NCI-H69 (cell line): ENCODE measurements around the gene MCEE.
A peak's percentile ranks its signal among the peaks of the same experiment; 100 is the strongest.
"Not testable (repeated sequence)": the region's sequence is repeated elsewhere in the genome, so short reads cannot be mapped to it uniquely, and the experiment has no call there.

Source experiments
- DNase-seq: peaks from one replicate; lab custom pipeline; 2025; lab: John Stamatoyannopoulos, UW

MCEE gene

DNA sequence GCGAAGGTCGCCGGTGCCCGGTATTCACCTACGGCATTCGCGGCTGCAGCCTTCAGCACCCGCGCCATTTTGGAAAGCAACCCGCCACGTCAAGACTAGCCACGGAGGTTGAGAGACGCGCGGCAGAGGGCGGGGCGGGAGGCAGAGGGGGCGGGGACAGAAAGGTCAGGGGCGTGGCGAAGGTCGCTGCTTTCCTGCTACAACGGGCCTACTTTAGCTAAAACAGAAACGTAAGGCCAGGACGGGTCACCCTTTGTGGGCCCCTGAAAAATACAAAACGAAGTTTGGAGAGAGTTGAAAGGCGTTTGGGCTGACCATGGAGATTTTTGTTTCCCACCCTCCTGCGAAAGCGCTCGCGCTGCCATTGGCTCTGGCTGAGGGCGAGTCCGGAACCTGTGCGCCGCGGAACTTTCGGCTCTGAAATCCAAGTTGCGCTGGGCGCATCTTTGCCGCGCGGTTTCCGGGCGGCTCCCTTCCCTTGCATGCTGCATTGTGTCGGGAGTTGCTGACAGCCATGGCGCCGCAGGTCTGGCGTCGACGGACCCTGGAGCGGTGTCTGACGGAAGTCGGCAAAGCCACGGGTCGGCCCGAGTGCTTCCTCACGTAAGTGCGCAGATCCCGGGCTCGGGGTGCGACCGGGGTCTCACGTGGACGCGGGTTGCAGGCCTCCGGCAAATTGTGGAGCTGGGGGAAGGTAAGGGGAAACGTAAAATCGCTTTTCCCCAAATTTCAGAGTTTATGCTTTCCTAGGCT, at the start of gene MCEE, which contains the start of gene MPHOSPH10:
MCEE (minus strand) TSS at position 78 of the 753 bp plus-strand sequence; CDS start at position 68, 10 bp downstream.
MPHOSPH10 (plus strand) TSS at position 483 of the 753 bp plus-strand sequence; CDS start at position 515, 32 bp downstream.
- DNase-seq, result peak; percentile 88

DNA sequence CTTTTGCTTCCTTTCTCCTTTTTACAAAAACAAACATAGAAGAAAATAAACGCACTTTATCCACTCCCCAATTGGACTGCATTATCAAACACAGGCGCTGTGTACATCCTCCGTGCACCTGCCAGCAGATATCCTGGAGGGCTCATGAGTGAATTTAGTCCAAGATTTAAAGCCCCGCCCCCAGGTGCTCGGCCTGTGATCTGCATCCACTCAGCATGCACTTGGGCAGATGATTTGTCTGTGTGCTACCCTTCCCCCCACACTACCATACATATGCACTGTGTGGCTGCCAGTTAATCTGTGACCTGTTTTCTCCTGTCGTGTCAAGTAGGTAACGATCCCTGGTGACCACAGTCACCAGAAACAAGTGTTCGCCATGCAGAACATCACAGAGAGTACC, 48.8 kb upstream of the MCEE start:
- DNase-seq, result peak; percentile 29

DNA sequence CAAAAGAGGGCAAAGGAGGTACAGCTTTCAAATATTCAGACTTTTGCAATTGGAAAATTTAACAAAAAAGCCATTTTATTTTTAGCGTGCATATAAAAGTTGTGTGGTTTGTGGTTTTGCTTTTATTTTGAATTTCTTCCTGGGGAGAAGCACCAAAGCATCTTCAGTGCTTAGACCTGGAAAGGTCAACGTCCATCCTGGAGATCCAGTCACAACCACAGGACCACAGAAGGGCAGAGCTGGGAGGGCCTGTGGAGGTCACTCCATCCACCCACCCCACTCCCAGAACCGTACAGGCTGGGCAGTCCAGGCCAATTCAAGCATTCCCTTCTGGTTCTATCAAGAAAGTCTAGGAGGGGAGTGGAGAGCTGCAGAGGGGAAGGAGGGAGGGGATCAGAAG, 44.2 kb upstream of the MCEE start:
- no peak for DNase-seq

GRCh38 chr2:71173096-71173495, 43.1 kb upstream of the MCEE start:
- no peak for DNase-seq

GRCh38 chr2:71166812-71167211, 36.8 kb upstream of the MCEE start:
- no peak for DNase-seq

DNA sequence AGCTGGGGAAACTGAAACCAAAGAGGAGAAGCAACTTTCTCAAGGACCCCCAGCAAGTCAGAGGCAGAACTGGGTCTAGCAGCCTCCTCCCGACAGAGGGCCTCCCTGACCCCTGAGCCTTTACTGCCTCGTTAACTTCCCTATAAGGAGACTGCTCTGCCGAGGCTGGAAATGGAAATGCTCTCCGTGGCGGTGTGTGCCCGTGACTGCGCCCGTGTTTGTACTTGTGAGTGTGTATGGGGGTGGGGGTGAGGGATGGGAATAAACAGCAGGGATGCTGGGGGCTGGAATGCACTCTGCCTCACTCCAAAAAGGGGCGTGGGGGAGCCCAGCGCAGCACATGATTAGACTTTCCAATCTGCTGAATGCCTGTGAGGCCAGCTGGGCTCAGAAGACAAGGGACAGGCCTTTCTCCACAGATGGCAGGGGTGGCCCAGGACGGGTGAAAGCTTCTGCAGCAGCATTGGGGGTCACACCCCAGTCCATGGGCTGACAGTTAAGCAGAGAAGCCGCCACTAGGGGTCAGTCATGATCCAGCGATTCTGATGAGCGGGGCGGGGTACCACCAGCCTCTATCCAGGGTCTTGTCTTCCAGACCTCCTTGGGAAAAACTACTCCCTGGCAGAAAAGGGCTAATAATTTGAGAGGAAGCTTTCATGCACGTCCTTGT, 27.2 kb upstream of the MCEE start:
- peak; percentile 54 for DNase-seq

DNA sequence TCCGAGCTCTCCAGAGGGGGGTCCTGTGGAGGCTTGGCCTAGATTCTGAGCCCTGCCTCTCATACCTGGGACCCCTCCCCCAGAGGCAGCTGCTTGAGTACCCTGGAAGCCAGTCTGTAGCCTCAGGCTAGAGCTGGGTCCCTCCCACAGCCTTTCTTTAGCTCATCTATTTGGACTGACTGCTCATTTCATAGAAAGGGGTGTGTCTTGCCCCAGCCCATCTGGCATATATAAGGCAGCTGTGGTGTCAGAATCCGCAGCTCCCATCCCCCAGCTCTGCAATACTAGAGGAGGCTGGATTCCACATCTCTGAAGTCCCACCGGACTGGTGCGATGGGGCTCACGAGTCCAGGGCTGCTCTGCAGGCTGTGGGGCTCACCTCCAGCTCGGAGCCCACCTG, 26.5 kb upstream of the MCEE start:
- DNase-seq, result peak; percentile 95

- DNase-seq, result no peak
Observed at GRCh38 chr2:71155846-71156245, 25.8 kb upstream of the MCEE start.

DNA sequence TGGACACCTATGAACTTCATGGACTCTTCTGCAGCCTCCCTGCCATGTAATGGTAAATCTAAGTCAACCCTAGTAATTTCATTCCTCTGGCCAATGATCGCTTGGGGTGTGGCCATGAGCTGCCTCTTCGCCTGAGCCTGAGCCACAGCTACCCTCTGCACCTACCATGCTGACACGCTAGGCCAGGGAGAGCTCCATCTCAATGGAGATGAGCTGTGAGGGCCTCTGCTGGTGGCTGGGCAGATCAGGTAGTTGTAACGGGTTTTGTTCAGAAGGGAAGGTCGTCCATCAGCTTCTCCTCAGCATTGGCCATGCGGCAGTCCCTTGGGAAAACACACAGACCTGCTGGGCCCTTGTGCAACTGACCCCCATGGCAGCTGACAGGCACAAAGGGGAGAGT, 24.8 kb upstream of the MCEE start:
- no peak for DNase-seq

DNA sequence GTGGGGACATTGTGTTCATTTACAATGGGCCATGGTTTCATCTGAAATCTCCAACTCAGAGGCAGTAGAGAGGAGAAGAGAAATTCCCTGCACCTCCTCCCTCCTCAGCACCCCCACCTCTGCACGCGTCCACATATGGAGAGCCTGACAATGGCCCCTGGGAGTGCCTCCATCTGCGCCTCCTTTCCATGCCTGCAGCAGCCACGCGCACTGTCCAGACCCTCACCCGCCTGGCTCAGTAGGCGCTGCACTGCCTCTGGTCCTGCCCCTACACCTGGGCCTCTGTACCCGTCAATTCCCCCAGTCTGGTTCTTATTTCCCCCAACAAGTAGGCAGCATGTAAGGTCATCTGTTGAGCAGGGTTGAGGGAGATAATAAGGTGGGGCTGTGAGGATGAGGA, 24.2 kb upstream of the MCEE start:
- no peak for DNase-seq

DNA sequence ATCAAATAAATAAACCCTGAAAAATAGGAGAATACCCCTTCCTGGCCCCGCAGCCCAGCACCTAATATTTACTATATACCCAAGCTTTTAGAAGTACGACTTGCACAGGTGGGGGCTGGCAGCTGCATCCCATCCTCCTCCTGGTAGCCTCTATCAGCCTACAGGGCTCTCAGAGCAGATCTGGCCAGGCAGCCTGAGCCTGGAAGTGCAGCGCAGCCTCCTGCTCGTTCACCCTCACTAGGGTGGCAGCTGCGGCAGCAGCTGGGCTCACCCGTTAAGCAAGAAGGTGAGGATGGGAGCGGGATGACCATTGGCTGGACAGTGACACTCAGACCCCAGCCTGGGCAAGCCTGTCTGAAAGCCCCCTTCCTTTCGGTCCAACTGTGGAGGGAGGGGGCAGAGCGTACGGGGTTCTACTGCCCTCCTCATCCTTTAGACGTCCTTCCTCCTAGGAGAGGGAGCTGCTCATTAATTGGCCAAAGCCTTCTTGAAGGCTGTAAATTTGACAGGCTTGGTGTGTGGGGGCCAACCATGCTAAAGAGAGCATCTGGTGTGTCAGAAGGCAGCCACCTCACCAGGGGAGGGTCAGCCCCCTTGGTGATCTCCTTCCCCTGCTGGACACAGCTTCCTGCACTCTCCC, 23.7 kb upstream of the MCEE start:
- DNase-seq, result no peak

GRCh38 chr2:71151620-71152019, 21.6 kb upstream of the MCEE start:
- DNase-seq, result no peak

GRCh38 chr2:71150082-71150816, 20.2 kb upstream of the MCEE start:
- DNase-seq, result no peak

GRCh38 chr2:71148506-71149063, 18.6 kb upstream of the MCEE start:
- DNase-seq, result no peak

DNA sequence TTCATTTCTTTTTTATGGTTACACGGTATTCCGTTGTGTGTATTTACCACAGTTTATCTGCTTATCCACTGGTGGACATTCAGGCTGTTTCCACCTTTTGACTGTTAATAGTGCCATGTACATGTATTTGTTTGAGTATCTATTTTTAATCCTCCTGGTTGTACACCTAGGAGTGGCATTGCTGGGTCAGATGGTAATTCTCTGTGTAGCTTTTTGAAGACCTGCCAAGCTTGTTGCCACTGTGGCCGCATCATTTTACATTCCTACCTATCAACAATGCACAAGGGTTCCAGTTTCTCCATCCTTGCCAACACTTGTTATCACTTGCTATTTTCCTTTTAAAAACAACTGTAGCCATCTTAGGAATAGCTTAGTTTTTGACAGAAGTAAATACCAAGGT, 13.8 kb upstream of the MCEE start:
- no peak for DNase-seq

DNA sequence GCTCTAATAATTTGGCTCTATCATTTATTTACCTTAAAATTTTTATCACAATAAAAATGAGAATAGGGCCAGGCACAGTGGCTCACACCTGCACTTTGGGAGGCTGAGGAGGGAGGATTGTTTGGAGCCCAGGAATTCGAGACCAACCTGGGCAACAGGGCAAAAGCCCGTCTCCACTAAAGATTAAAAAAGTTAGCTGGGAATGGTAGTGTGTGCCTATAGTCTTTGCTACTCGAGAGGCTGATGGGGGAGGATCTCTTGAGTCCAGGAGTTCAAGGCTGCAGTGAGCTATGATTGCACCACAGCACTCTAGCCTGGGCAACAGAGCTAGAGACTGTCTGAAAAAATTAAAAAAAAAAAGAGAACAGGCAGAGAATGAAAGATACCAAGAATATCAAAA, 6.1 kb upstream of the MCEE start:
- DNase-seq, result no peak

- DNase-seq, result no peak
Observed at GRCh38 chr2:71133603-71134002, 3.6 kb upstream of the MCEE start.

- DNase-seq, result not testable (repeated sequence)
Observed at GRCh38 chr2:71131387-71132166, 1.5 kb upstream of the MCEE start.

- peak; percentile 36 for DNase-seq
Observed at GRCh38 chr2:71130905-71131244, 846 bp upstream of the MCEE start.

- DNase-seq, result peak; percentile 76
Observed at GRCh38 chr2:71129902-71130151, 202 bp downstream of the MCEE start.

GRCh38 chr2:71129114-71129901, 721 bp downstream of the MCEE start:
- DNase-seq, result no peak
